K562 (cell line): ENCODE results near the gene CCNA1.

ENCODE experiments used
- ATF1 ChIP-seq, 2 experiments: fragments of 450-650 bp in 1 of 2; IDR thresholded peaks; 2 replicates each; pipeline ENCODE4 v1.6.1; 2016; ENCODE audit warnings: missing compliant biosample characterization in 1 of 2, missing genetic modification characterization in 1 of 2
- ELF1 ChIP-seq: fragments of 200-800 bp; sonication (Bioruptor generic); IDR thresholded peaks from 2 replicates; pipeline ENCODE4 v1.6.1; 2016; ENCODE audit warnings: missing genetic modification characterization, missing compliant biosample characterization
- EP300 ChIP-seq: IDR thresholded peaks from 2 replicates; pipeline ENCODE4 v1.6.1; 2012; ENCODE audit warnings: low read length, improper control_type of control experiment
- ETV6 ChIP-seq, 3 experiments: fragments of 150-350 bp in 1 of 3; sonication (generic) in 1 of 3; formaldehyde crosslinking in 1 of 3; IDR thresholded peaks; 2 replicates each; pipeline versions ENCODE4 v1.6.1 to v1.8.0; 2014 to 2022; ENCODE audit warnings: borderline replicate concordance in 2 of 3, low read depth in 2 of 3, antibody characterized with exemption in 1 of 3, low read length in 1 of 3, mild to moderate bottlenecking in 1 of 3, missing genetic modification reagents in 1 of 3
- NCOR1 ChIP-seq: fragments of 450-650 bp; IDR thresholded peaks from 2 replicates; pipeline ENCODE4 v1.6.1; 2016; ENCODE audit warnings: mild to moderate bottlenecking, moderate library complexity
- NR2F6 ChIP-seq: fragments of 450-650 bp; formaldehyde crosslinking; IDR thresholded peaks from 2 replicates; pipeline ENCODE4 v1.4.0; 2020; ENCODE audit warnings: mild to moderate bottlenecking
- RAD21 ChIP-seq, 2 experiments: fragments of 250-450 bp in 1 of 2; fragments of 450-650 bp in 1 of 2; sonication (Bioruptor Pico) in 1 of 2; formaldehyde crosslinking in 1 of 2; IDR thresholded peaks in 1 of 2; conservative IDR thresholded peaks in 1 of 2; 2 replicates each; pipeline versions ENCODE4 v1.4.0 to v1.8.0; 2020 to 2022; ENCODE audit warnings: mild to moderate bottlenecking in 2 of 2, moderate library complexity in 1 of 2
- TEAD4 ChIP-seq, 2 experiments: sonication (generic) in 1 of 2; formaldehyde crosslinking in 1 of 2; IDR thresholded peaks; 2 replicates each; pipeline versions ENCODE4 v1.6.1 to v1.8.0; 2012 to 2022; ENCODE audit warnings: borderline replicate concordance in 1 of 2, inconsistent platforms in 1 of 2, low read length in 1 of 2, mild to moderate bottlenecking in 1 of 2, missing genetic modification reagents in 1 of 2
- XRCC5 ChIP-seq: fragments of 200-400 bp; formaldehyde crosslinking; IDR thresholded peaks from 2 replicates; pipeline ENCODE4 v1.6.1; 2017; ENCODE audit warnings: low read depth, mild to moderate bottlenecking, low read length

DNA sequence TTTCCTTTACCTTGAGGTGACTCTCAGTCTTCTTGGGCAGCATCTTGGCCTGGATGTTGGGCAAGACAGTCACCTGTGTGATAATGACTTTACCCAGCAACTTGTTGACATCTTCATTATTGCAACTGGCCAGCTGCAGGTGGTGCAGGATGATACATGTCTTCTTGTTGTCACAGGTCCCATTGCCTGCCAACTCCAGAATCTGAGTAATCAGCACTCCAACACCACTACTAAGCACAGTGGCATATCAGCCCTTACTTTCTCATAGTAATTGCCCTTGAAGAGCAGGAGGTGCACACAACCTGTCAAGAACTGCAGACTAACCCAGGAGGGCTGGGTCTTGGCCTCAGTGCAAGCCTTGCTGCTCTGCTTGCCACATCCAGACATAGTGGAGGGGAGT lies 57.8 kb downstream of the CCNA1 start:
- TF ChIP-seq EP300 (no peak), ETV6 (IDR thresholded peaks at IDR 0.05; ENCODE audit: borderline replicate concordance in 1 of 2, low read depth in 2 of 2, low read length in 1 of 2) (no peak), ETV6 (CRISPR knock-in tag; IDR thresholded peaks at IDR 0.05; ENCODE audit: borderline replicate concordance) (no peak), ELF1 (tag) (no peak), NR2F6 (no peak), XRCC5 (no peak), NCOR1 (no peak), TEAD4 (IDR thresholded peaks at IDR 0.05; ENCODE audit: low read length) (no peak), TEAD4 (CRISPR knock-in tag; IDR thresholded peaks at IDR 0.05; ENCODE audit: borderline replicate concordance) (no peak), ATF1 (CRISPR knock-in tag; IDR thresholded peaks at IDR 0.05) (no peak), ATF1 (tag; IDR thresholded peaks at IDR 0.05) (no peak), RAD21 (CRISPR knock-in tag; conservative IDR thresholded peaks at IDR 0.05 in 1 of 2, IDR thresholded peaks at IDR 0.05 in 1 of 2) (no peak)
